Activated CD4-positive, alpha-beta T cell treated with anti-CD3 and anti-CD28 coated beads, Interleukin-2, amount 50 U/mL, for 48 hours (primary cell): ENCODE results near the gene LRMDA.

Experiments
- DNase-seq, 2 experiments: peaks; one replicate each; pipeline ENCODE4 v3.0.0-alpha.2; 2020

The LRMDA gene

GRCh38 chr10:76436981-76437380 lies 1005.6 kb downstream of the LRMDA start:
- DNase-seq, result no peak

- DNase-seq, result no peak
These were observed 1009.0 kb downstream of the LRMDA start for GRCh38 chr10:76440426-76440825.

- no peak for DNase-seq
These were observed 1010.7 kb downstream of the LRMDA start for GRCh38 chr10:76442113-76442512.

- no peak for DNase-seq
These were observed 1012.8 kb downstream of the LRMDA start for GRCh38 chr10:76444034-76444800.

- DNase-seq, result no peak
These were observed 1016.2 kb downstream of the LRMDA start for GRCh38 chr10:76447578-76447977.

- no peak for DNase-seq
These were observed 1020.5 kb downstream of the LRMDA start for GRCh38 chr10:76451911-76452310.

GRCh38 chr10:76453332-76453731 lies 1021.9 kb downstream of the LRMDA start:
- no peak for DNase-seq

- DNase-seq, result no peak
These were observed 1022.6 kb downstream of the LRMDA start for GRCh38 chr10:76453997-76454396.

GRCh38 chr10:76454506-76455140 lies 1023.2 kb downstream of the LRMDA start:
- DNase-seq, result no peak

GRCh38 chr10:76456197-76456596 lies 1024.8 kb downstream of the LRMDA start:
- no peak for DNase-seq

- no peak for DNase-seq
These were observed 1027.7 kb downstream of the LRMDA start for GRCh38 chr10:76459016-76459730.

GRCh38 chr10:76461024-76461423 lies 1029.6 kb downstream of the LRMDA start:
- DNase-seq, result no peak

GRCh38 chr10:76463111-76463510 lies 1031.7 kb downstream of the LRMDA start:
- DNase-seq, result no peak

- DNase-seq, result no peak
These were observed 1035.5 kb downstream of the LRMDA start for GRCh38 chr10:76466836-76467503.

- DNase-seq, result no peak
These were observed 1038.3 kb downstream of the LRMDA start for GRCh38 chr10:76469675-76470074.

- no peak for DNase-seq
These were observed 1047.8 kb downstream of the LRMDA start for GRCh38 chr10:76479103-76479790.

GRCh38 chr10:76481178-76481577 lies 1049.8 kb downstream of the LRMDA start:
- no peak for DNase-seq

- DNase-seq, result no peak
These were observed 1056.2 kb downstream of the LRMDA start for GRCh38 chr10:76487582-76487981.

GRCh38 chr10:76488602-76489001 lies 1057.2 kb downstream of the LRMDA start:
- no peak for DNase-seq

- no peak for DNase-seq
These were observed 1059.8 kb downstream of the LRMDA start for GRCh38 chr10:76491216-76491615.

- DNase-seq, result no peak
These were observed 1060.6 kb downstream of the LRMDA start for GRCh38 chr10:76492026-76492425.

GRCh38 chr10:76492678-76493472 lies 1061.5 kb downstream of the LRMDA start:
- DNase-seq, result no peak
